Measurements from ENCODE around the gene CFAP251. TPM values are rescaled to one million over a fixed set of nuclear protein-coding genes. Genes with fewer than 3 reads are reported as not detected.

Gene CFAP251
- polyA plus RNA-seq, 2 of the 4 experiments (the other 2 are of a cell fraction) = 0.94 to 1.4 TPM

- H3K27ac ChIP-seq = peak overlapping the region; percentile 46 to 51
- DNase-seq (ENCODE audit: low read depth in 1 of 2, low spot score in 1 of 2) (peak in 1 of 2 experiments; percentile 79), ATAC-seq (peak; percentile 93 to 96), FAIRE-seq (peak; percentile 84)
- CTCF ChIA-PET = interaction anchor here (1.2 kb wide), 1 partner anchor 14 kb away, joined by 5 read pairs; no protein-coding TSS in a partner anchor
- WGBS (ENCODE audit: missing lambda C conversion rate) = 31% methylated on average over 4 of the region's 4 CpGs
- H3K4me3 ChIP-seq = no peak overlapping the region
- POLR2A ChIA-PET = no interaction called here
- 0 out of 3 replicates have a peak, but pooled peaks cover 11% of the 10 kb centered on the region for H3K9me3 ChIP-seq
- peaks cover 11% of the 10 kb centered on the region for H3K4me1 ChIP-seq
- TF ChIP-seq GATA3 (IDR thresholded peaks at IDR 0.05; ENCODE audit: borderline replicate concordance) = no peak
- TF ChIP-seq SREBF2 (IDR thresholded peaks at IDR 0.05) = no peak
- TF ChIP-seq NPAS2 (CRISPR knock-in tag; IDR thresholded peaks at IDR 0.05; ENCODE audit: borderline replicate concordance) = 0 out of 2 replicates have a peak, but pooled peaks have one; percentile 12
- peak; percentile 81 for TF ChIP-seq USF2 (IDR thresholded peaks at IDR 0.05)
- TF ChIP-seq ZSCAN20 (CRISPR knock-in tag; IDR thresholded peaks at IDR 0.05) = peak; percentile 29; the same call in 1 of the 2 replicates
- peak; percentile 41 for TF ChIP-seq MAFK (IDR thresholded peaks at IDR 0.05; ENCODE audit: partially characterized antibody)
- no peak for TF ChIP-seq FOSL2 (IDR thresholded peaks at IDR 0.05)
- 0 out of 2 replicates have a peak, but pooled peaks have one; percentile 20 for TF ChIP-seq FOSL2 (CRISPR knock-in tag; IDR thresholded peaks at IDR 0.05)
- no peak for TF ChIP-seq HES2 (IDR thresholded peaks at IDR 0.05)
- no peak for TF ChIP-seq CHD4 (IDR thresholded peaks at IDR 0.05; ENCODE audit: borderline replicate concordance)
- H3K4me2 ChIP-seq = peak overlapping the region; percentile 48
Measured at GRCh38 chr12:121949648-121950397, 31.4 kb downstream of the CFAP251 start.

GRCh38 chr12:121953117-121953692 is 34.8 kb downstream of the CFAP251 start:
- POLR2A ChIA-PET = no interaction called here
- Histone ChIP-seq H3K27ac (no peak overlapping the region), H3K4me1 (peaks cover 11% of the 10 kb centered on the region), H3K4me2 (no peak overlapping the region), H3K9me3 (0 out of 3 replicates have a peak, but pooled peaks cover 4% of the 10 kb centered on the region), H3K4me3 (no peak overlapping the region)
- CTCF ChIA-PET = interaction anchor here (1.1 kb wide), 2 partner anchors 11 to 179 kb away, joined by 3 read pairs; no protein-coding TSS in a partner anchor
- FAIRE-seq (no peak), DNase-seq (ENCODE audit: low read depth in 1 of 2, low spot score in 1 of 2) (no peak), ATAC-seq (no peak)
- TF ChIP-seq KDM1A (IDR thresholded peaks at IDR 0.05; ENCODE audit: low read depth) = no peak
- TF ChIP-seq CBX2 (IDR thresholded peaks at IDR 0.05; ENCODE audit: borderline replicate concordance, low read depth) = no peak
- no peak for TF ChIP-seq GATA3 (IDR thresholded peaks at IDR 0.05; ENCODE audit: borderline replicate concordance)
- TF ChIP-seq ZSCAN20 (CRISPR knock-in tag; IDR thresholded peaks at IDR 0.05) = no peak
- no peak for TF ChIP-seq NFE2L2 (conservative IDR thresholded peaks at IDR 0.05; ENCODE audit: low read length)
- TF ChIP-seq NPAS2 (CRISPR knock-in tag; IDR thresholded peaks at IDR 0.05; ENCODE audit: borderline replicate concordance) = no peak
- no peak for TF ChIP-seq ATOH8 (CRISPR knock-in tag; IDR thresholded peaks at IDR 0.05; ENCODE audit: low read depth)
- TF ChIP-seq POLR2AphosphoS2 (conservative IDR thresholded peaks at IDR 0.05; ENCODE audit: low read length) = no peak
- no peak for TF ChIP-seq HOXA7 (CRISPR knock-in tag; IDR thresholded peaks at IDR 0.05)
- TF ChIP-seq TP53 (CRISPR knock-in tag; IDR thresholded peaks at IDR 0.05) = no peak
- TF ChIP-seq RAD21 (conservative IDR thresholded peaks at IDR 0.05 in 1 of 2, IDR thresholded peaks at IDR 0.05 in 1 of 2) = no peak
- TF ChIP-seq CTCF (IDR thresholded peaks at IDR 0.05) = no peak
- no peak for TF ChIP-seq HOXB5 (CRISPR knock-in tag; IDR thresholded peaks at IDR 0.05)
- TF ChIP-seq RARB (CRISPR knock-in tag; IDR thresholded peaks at IDR 0.05) = no peak
- TF ChIP-seq EHF (CRISPR knock-in tag; IDR thresholded peaks at IDR 0.05) = no peak
- no peak for TF ChIP-seq MAFK (IDR thresholded peaks at IDR 0.05; ENCODE audit: partially characterized antibody)
- TF ChIP-seq TFCP2L1 (CRISPR knock-in tag; IDR thresholded peaks at IDR 0.05) = no peak
- TF ChIP-seq EP300 (IDR thresholded peaks at IDR 0.05) = no peak
- no peak for TF ChIP-seq MYC (IDR thresholded peaks at IDR 0.05; ENCODE audit: borderline replicate concordance, low read length)
- TF ChIP-seq POLR2A (IDR thresholded peaks at IDR 0.05; ENCODE audit: low read length) = no peak
- 82% methylated on average over 4 of the region's 4 CpGs for WGBS (ENCODE audit: missing lambda C conversion rate)

Data from A549 (cell line).